Measurements from ENCODE around the gene CREB3.

GRCh38 chr9:35700031-35700430 lies 32.4 kb upstream of the CREB3 start:
- no peak for TF ChIP-seq CTCF (IDR thresholded peaks at IDR 0.05)
- no peak for TF ChIP-seq POLR2AphosphoS5 (IDR thresholded peaks at IDR 0.05)

Data from breast epithelium (tissue), 3 donors.